Measurements from ENCODE around the gene ST7L. TPM values are rescaled to one million over a fixed set of nuclear protein-coding genes. Genes with fewer than 3 reads are reported as not detected.

Gene ST7L
- total RNA-seq, 2 experiments from 2014 or later = 11.9 to 12.2 TPM

DNA sequence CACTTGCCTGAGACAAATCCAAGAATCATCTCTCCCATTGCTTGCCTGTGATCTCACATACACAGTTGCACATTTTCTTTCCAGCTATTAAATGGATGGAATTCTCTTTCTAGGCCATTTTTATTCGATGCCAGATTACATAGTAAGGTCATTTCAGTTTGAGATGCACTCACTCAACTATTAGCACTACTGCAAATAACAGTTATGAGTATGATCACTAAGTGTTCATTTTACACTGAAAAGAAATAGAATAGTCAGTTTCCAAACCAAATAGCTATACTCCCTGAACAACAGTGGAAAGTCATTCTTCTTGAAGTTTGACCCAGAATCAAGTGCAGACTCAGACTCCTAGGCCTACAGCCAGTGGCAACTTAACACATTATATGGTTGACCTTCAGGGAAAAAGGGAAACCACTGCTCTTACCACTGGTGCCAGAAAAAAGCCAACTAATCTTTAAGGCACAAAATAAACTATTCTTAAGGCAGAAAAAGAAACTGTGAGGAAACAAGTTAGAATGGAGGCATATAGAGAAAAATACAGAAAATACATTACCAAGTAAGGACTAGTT, 78.6 kb downstream of the ST7L start:
- CTCF ChIA-PET = interaction anchor here (1.1 kb wide), 1 partner anchor 486 kb away, joined by 3 read pairs; no protein-coding TSS in a partner anchor
- no peak overlapping the region for H3K27ac Mint-ChIP-seq

DNA sequence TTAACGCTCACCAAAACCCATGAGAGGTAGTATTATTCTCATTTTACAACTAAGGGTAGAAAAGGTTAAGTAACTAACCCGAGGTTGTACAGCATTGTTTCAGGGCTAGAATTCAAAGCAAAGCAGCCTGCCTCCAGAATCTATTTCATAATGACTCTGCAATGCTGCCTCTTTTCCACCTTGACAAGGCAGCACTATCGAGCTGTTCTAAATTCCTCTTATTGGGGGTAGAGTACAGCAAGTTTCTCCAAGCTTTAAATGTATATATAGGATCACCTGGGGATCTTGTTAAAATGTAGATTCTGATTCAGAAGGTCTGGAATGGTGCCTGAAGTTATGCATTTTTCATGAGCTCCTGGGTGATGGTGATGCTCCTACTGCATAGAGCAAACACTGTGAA, 80.1 kb downstream of the ST7L start:
- CTCF ChIA-PET = interaction anchor here (1.2 kb wide), 1 partner anchor 73 kb away, joined by 3 read pairs; no protein-coding TSS in a partner anchor
- Mint-ChIP-seq H3K27ac (no peak overlapping the region), H3K4me1 (ENCODE audit: low read depth) (no peaks in the 10 kb centered on the region), H3K9me3 (no peaks in the 10 kb centered on the region), H3K27me3 (no peaks in the 10 kb centered on the region), H3K36me3 (ENCODE audit: low read depth) (no peaks in the 10 kb centered on the region), H3K4me3 (no peak overlapping the region)
- DNase-seq (no peak), ATAC-seq (no peak)
- POLR2A ChIA-PET = no interaction called here
- TF ChIP-seq, protein P1, sequence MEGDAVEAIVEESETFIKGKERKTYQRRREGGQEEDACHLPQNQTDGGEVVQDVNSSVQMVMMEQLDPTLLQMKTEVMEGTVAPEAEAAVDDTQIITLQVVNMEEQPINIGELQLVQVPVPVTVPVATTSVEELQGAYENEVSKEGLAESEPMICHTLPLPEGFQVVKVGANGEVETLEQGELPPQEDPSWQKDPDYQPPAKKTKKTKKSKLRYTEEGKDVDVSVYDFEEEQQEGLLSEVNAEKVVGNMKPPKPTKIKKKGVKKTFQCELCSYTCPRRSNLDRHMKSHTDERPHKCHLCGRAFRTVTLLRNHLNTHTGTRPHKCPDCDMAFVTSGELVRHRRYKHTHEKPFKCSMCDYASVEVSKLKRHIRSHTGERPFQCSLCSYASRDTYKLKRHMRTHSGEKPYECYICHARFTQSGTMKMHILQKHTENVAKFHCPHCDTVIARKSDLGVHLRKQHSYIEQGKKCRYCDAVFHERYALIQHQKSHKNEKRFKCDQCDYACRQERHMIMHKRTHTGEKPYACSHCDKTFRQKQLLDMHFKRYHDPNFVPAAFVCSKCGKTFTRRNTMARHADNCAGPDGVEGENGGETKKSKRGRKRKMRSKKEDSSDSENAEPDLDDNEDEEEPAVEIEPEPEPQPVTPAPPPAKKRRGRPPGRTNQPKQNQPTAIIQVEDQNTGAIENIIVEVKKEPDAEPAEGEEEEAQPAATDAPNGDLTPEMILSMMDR (IDR thresholded peaks at IDR 0.05) = no peak
- intact Hi-C loops (cut with micrococcal nuclease) = no loop called here

More for the DNA sequence above, 78.6 kb downstream of the ST7L start:
- Mint-ChIP-seq H3K4me1 (ENCODE audit: low read depth) (peaks cover 3% of the 10 kb centered on the region), H3K27me3 (no peaks in the 10 kb centered on the region), H3K4me3 (no peak overlapping the region), H3K36me3 (ENCODE audit: low read depth) (no peaks in the 10 kb centered on the region), H3K9me3 (no peaks in the 10 kb centered on the region)
- intact Hi-C loops (cut with micrococcal nuclease) = no loop called here
- no peak for ATAC-seq
- TF ChIP-seq, protein P1 (IDR thresholded peaks at IDR 0.05) = no peak
- DNase-seq = no peak
- POLR2A ChIA-PET = no interaction called here

DNA sequence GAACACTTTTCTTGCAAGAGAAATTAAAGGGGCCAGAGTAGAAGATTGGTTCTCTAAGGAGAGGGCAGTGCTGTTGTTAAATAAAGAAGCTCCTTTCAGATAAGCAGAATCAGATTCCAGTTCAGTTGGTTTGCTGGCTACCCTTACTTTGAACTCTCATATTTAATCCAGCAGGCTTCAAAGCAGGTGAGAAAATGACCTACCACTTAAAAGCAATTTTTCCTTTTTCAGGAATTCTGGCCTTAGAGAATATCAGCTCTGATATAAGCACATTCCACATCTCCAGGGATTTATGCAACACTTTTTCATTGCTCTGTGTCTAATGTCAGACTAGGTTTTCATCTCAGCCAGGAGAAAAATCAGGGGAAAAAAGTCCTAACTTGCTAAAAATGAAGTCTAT, 81.5 kb downstream of the ST7L start:
- Mint-ChIP-seq H3K27me3 (no peaks in the 10 kb centered on the region), H3K9me3 (no peaks in the 10 kb centered on the region), H3K27ac (no peak overlapping the region), H3K36me3 (ENCODE audit: low read depth) (no peaks in the 10 kb centered on the region), H3K4me3 (no peak overlapping the region), H3K4me1 (ENCODE audit: low read depth) (no peaks in the 10 kb centered on the region)
- CTCF ChIA-PET = interaction anchor here (0.7 kb wide), 1 partner anchor 294 kb away, joined by 3 read pairs; no protein-coding TSS in a partner anchor
- TF ChIP-seq, protein P1 (IDR thresholded peaks at IDR 0.05) = no peak
- no peak for DNase-seq
- intact Hi-C loops (cut with micrococcal nuclease) = no loop called here
- POLR2A ChIA-PET = no interaction called here
- ATAC-seq = no peak

DNA sequence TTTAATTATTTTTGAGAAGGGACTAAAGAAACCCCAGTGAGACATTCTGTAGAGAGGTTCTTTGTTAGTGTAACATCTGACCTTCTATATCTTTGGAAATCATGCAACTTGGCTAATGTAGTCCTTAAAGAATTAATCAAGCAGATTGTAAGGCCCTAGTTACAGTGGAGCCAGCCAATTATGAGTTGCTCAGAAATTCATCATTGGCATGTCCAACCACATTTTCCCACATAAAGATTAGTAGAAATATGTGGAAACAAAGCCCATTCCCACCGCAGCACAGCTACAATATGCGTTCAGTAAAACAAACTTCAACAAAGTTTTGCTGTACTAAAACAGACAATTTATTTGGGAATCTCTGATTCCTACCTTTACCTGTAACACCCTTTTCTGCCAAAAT, 82.4 kb downstream of the ST7L start:
- no peaks in the 10 kb centered on the region for H3K36me3 Mint-ChIP-seq (ENCODE audit: low read depth)
- CTCF ChIA-PET = interaction anchor here (0.7 kb wide), 1 partner anchor 295 kb away, joined by 3 read pairs; no protein-coding TSS in a partner anchor
- no peaks in the 10 kb centered on the region for H3K9me3 Mint-ChIP-seq
- TF ChIP-seq, protein P1 (IDR thresholded peaks at IDR 0.05) = no peak
- no peak overlapping the region for H3K27ac Mint-ChIP-seq
- intact Hi-C loops (cut with micrococcal nuclease) = no loop called here
- ATAC-seq = no peak
- H3K27me3 Mint-ChIP-seq = no peaks in the 10 kb centered on the region
- no peak for DNase-seq
- H3K4me1 Mint-ChIP-seq (ENCODE audit: low read depth) = no peaks in the 10 kb centered on the region
- no peak overlapping the region for H3K4me3 Mint-ChIP-seq
- POLR2A ChIA-PET = no interaction called here

DNA sequence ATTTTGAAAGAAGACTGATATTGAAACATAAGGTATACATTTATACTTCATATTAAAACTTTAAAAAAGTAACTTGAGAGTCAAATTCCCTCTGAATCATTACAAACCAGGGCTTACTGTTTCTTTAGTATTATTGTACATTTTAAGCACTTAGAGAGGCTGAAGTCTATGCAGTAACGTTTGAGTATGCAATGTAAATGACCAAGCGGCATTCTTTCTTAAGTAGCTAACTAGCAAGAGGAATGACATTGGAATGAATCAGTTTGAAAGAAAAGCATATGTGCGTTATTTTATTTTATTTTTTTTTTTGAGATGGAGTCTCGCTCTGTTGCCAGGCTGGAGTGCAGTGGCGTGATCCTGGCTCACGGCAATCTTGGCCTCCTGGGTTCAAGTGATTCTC, 85.9 kb downstream of the ST7L start:
- DNase-seq (no peak), ATAC-seq (no peak)
- Mint-ChIP-seq H3K4me3 (no peak overlapping the region), H3K27ac (no peak overlapping the region), H3K4me1 (ENCODE audit: low read depth) (no peaks in the 10 kb centered on the region), H3K27me3 (no peaks in the 10 kb centered on the region), H3K36me3 (ENCODE audit: low read depth) (no peaks in the 10 kb centered on the region), H3K9me3 (no peaks in the 10 kb centered on the region)
- TF ChIP-seq, protein P1 (IDR thresholded peaks at IDR 0.05) = no peak
- intact Hi-C loops (cut with micrococcal nuclease) = no loop called here
- POLR2A ChIA-PET = no interaction called here
- CTCF ChIA-PET = interaction anchor here (1.3 kb wide), 1 partner anchor 163 kb away, joined by 3 read pairs; no protein-coding TSS in a partner anchor
